Stimulated activated CD8-positive, alpha-beta memory T cell treated with anti-CD3 and anti-CD28 coated beads, Interleukin-7, amount 100 ng/mL, for 48 hours (primary cell): ENCODE data around the gene RRP8.

Source experiments
- DNase-seq, 2 donors: peaks; one replicate each; pipeline ENCODE4 v3.0.0-alpha.2; 2020; ENCODE audit warnings: low read depth in 1 of 2; ENCODE audit errors: extremely low read depth in 1 of 2

Gene RRP8

DNA sequence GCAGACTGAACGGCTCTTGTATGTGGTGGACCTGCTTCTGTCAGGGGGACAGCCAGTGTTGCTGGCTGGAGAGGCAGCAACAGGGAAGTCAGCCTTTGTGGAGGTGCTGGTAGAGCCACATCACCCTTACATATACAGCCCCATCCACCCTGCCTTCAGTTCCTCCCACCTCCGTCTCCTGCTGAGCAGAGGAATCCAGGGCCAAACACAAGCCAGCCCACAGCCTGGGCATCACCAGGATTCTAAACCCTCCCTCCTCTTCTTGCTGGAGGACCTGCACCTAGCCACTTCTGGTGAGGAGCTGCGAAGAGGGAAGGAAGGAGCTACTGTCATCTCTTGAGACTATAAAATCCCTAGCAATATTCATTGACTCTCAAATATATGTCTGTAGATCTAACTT is 54.8 kb downstream of the RRP8 start:
- DNase-seq = no peak

DNA sequence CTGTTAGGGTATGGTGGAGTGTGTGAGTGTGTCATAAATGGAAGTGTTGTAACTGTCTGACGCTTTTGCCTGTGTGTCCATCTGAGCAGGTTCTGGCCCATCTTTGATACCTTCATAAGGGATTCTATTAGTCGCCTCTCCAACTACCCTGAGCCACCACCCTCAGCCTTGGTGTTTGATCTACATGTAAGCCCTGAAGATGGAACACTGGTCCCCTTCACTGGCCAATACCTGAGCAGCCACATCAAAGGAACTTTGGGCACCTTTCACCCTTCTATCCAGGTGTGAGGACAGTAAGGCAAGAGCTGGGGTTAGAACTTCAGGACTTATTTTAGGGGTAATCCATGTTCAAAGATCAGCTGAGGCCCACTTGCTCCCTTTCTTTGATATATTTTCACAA is 55.3 kb downstream of the RRP8 start:
- DNase-seq = no peak

GRCh38 chr11:6547177-6547576 is 56.2 kb downstream of the RRP8 start:
- no peak for DNase-seq

GRCh38 chr11:6546735-6547134 is 56.7 kb downstream of the RRP8 start:
- no peak for DNase-seq

- DNase-seq = no peak
Observed at GRCh38 chr11:6545917-6546605, 57.4 kb downstream of the RRP8 start.
